H9 (cell line): ENCODE data around the gene WDR77. TPM values are rescaled to one million over a fixed set of nuclear protein-coding genes. Genes with fewer than 3 reads are reported as not detected.

Experiments used
- DNase-seq: peaks from one replicate; pipeline ENCODE4 v3.0.0-alpha.2; 2017
- H2AFZ ChIP-seq: one replicate; pipeline ENCODE4 v1.6.1; 2013; ENCODE audit warnings: mild to moderate bottlenecking, low read length, control low read depth, moderate library complexity
- H2AK5ac ChIP-seq: 2 replicates; pipeline ENCODE4 v1.6.1; 2013; ENCODE audit warnings: low read length, control low read depth, mixed read lengths; ENCODE audit not compliant: insufficient read length
- H2BK120ac ChIP-seq: one replicate; pipeline ENCODE4 v1.6.1; 2013; ENCODE audit warnings: low read depth, mild to moderate bottlenecking, low read length, control low read depth, inconsistent platforms; ENCODE audit not compliant: poor library complexity, severe bottlenecking
- H2BK12ac ChIP-seq: 2 replicates; pipeline ENCODE4 v1.6.1; 2013; ENCODE audit warnings: low read length, control low read depth, mixed read lengths, low read depth; ENCODE audit not compliant: insufficient read length
- H2BK15ac ChIP-seq: 2 replicates; pipeline ENCODE4 v1.6.1; 2013; ENCODE audit warnings: low read depth, low read length, control low read depth
- H2BK20ac ChIP-seq: one replicate; pipeline ENCODE4 v1.6.1; 2013; ENCODE audit warnings: low read depth, mild to moderate bottlenecking, low read length, control low read depth, inconsistent platforms; ENCODE audit not compliant: poor library complexity, severe bottlenecking
- H2BK5ac ChIP-seq: 2 replicates; pipeline ENCODE4 v1.6.1; 2013; ENCODE audit warnings: low read length, control low read depth, mixed read lengths; ENCODE audit not compliant: insufficient read length
- H3K14ac ChIP-seq: 2 replicates; pipeline ENCODE4 v1.6.1; 2013; ENCODE audit warnings: low read length, control low read depth; ENCODE audit not compliant: insufficient read depth
- H3K18ac ChIP-seq: 2 replicates; pipeline ENCODE4 v1.6.1; 2013; ENCODE audit warnings: low read depth, mild to moderate bottlenecking, mixed read lengths, low read length, control low read depth; ENCODE audit not compliant: insufficient read length
- H3K23ac ChIP-seq: 2 replicates; pipeline ENCODE4 v1.6.1; 2013; ENCODE audit warnings: low read length, control low read depth, mixed read lengths, low read depth; ENCODE audit not compliant: insufficient read length
- H3K23me2 ChIP-seq: 2 replicates; pipeline ENCODE4 v1.6.1; 2013; ENCODE audit warnings: low read depth, mild to moderate bottlenecking, mixed read lengths, low read length, control low read depth; ENCODE audit not compliant: insufficient read length, poor library complexity, severe bottlenecking
- H3K27ac ChIP-seq: 2 replicates; pipeline ENCODE4 v1.5.1; 2013; ENCODE audit warnings: low read length, control low read depth, mixed read lengths, low read depth; ENCODE audit not compliant: insufficient read length
- H3K27me3 ChIP-seq: 2 replicates; pipeline ENCODE4 v1.6.1; 2013; ENCODE audit warnings: low read length, control low read depth, inconsistent platforms; ENCODE audit not compliant: insufficient read depth
- H3K4ac ChIP-seq: 2 replicates; pipeline ENCODE4 v1.6.1; 2013; ENCODE audit warnings: low read depth, mild to moderate bottlenecking, control low read depth, inconsistent platforms, low read length, moderate library complexity
- H3K4me1 ChIP-seq: 2 replicates; pipeline ENCODE4 v1.6.1; 2013; ENCODE audit warnings: low read length, control low read depth, inconsistent platforms; ENCODE audit not compliant: insufficient read depth
- H3K4me2 ChIP-seq: 2 replicates; pipeline ENCODE4 v1.6.1; 2013; ENCODE audit warnings: low read length, control low read depth, mixed read lengths; ENCODE audit not compliant: insufficient read length, insufficient read depth
- H3K56ac ChIP-seq: 2 replicates; pipeline ENCODE4 v1.6.1; 2013; ENCODE audit warnings: low read depth, mild to moderate bottlenecking, mixed read lengths, low read length, control low read depth; ENCODE audit not compliant: insufficient read length
- H3K79me1 ChIP-seq: 2 replicates; pipeline ENCODE4 v1.6.1; 2013; ENCODE audit warnings: low read depth, mild to moderate bottlenecking, moderate library complexity, low read length, control low read depth, inconsistent platforms; ENCODE audit not compliant: insufficient read depth, poor library complexity, severe bottlenecking
- H3K79me2 ChIP-seq: 2 replicates; pipeline ENCODE4 v1.6.1; 2013; ENCODE audit warnings: low read length, control low read depth, inconsistent platforms; ENCODE audit not compliant: insufficient read depth
- H3K9ac ChIP-seq: 2 replicates; pipeline ENCODE4 v1.6.1; 2013; ENCODE audit warnings: low read length, control low read depth, mixed read lengths; ENCODE audit not compliant: insufficient read length; ENCODE audit errors: extremely low read depth
- H3K9me3 ChIP-seq: one replicate; pipeline ENCODE4 v1.6.1; 2013; ENCODE audit warnings: low read depth, low read length, inconsistent platforms; ENCODE audit not compliant: control insufficient read depth
- H3T11ph ChIP-seq: one replicate; pipeline ENCODE4 v1.6.1; 2013; ENCODE audit warnings: mild to moderate bottlenecking, low read length, control low read depth, inconsistent platforms
- H4K20me1 ChIP-seq: one replicate; pipeline ENCODE4 v1.6.1; 2013; ENCODE audit not compliant: control insufficient read depth, insufficient read length, insufficient read depth
- H4K5ac ChIP-seq: 2 replicates; pipeline ENCODE4 v1.6.1; 2013; ENCODE audit warnings: low read depth, mild to moderate bottlenecking, mixed read lengths, low read length, control low read depth; ENCODE audit not compliant: insufficient read length
- H4K8ac ChIP-seq: replicated peaks from 2 replicates; pipeline ENCODE4 v1.6.1; 2013; ENCODE audit warnings: low read length, control low read depth, mixed read lengths, low read depth; ENCODE audit not compliant: insufficient read length
- H4K91ac ChIP-seq: 2 replicates; pipeline ENCODE4 v1.6.1; 2013; ENCODE audit warnings: low read depth, mild to moderate bottlenecking, moderate library complexity, mixed read lengths, low read length, control low read depth; ENCODE audit not compliant: insufficient read length
- H3K27ac Mint-ChIP-seq, 3 experiments: 2 replicates in 2 of 3; 3 replicates in 1 of 3; pipeline ENCODE4 v1.8.0; 2020 to 2021; ENCODE audit warnings: mixed read lengths in 3 of 3, mild to moderate bottlenecking in 1 of 3, moderate library complexity in 1 of 3
- H3K27me3 Mint-ChIP-seq: 2 replicates; pipeline ENCODE4 v1.8.0; 2021; ENCODE audit warnings: low read depth, mild to moderate bottlenecking, moderate library complexity, mixed read lengths
- H3K36me3 Mint-ChIP-seq, 3 experiments: 2 replicates in 2 of 3; 3 replicates in 1 of 3; pipeline ENCODE4 v1.8.0; 2020 to 2021; ENCODE audit warnings: low read depth in 3 of 3, mixed read lengths in 3 of 3; ENCODE audit not compliant: insufficient read depth in 1 of 3
- H3K4me1 Mint-ChIP-seq, 2 experiments: 2 replicates each; pipeline ENCODE4 v1.8.0; 2020; ENCODE audit warnings: mixed read lengths in 2 of 2
- H3K4me3 Mint-ChIP-seq, 2 experiments: 2 replicates in 1 of 2; 3 replicates in 1 of 2; pipeline ENCODE4 v1.8.0; 2020 to 2021; ENCODE audit warnings: mild to moderate bottlenecking in 2 of 2, mixed read lengths in 2 of 2, moderate library complexity in 1 of 2
- H3K9me3 Mint-ChIP-seq, 2 experiments: 2 replicates in 1 of 2; 3 replicates in 1 of 2; pipeline ENCODE4 v1.8.0; 2020; ENCODE audit warnings: mild to moderate bottlenecking in 2 of 2, mixed read lengths in 2 of 2, moderate library complexity in 1 of 2
- WGBS: extraction: QIAGEN DNeasy Blood & Tissue Kit; methylation state at CpG from one replicate; pipeline ENCODE4 v1.1.7; 2013; ENCODE audit warnings: missing lambda C conversion rate, low lambda C conversion rate, mixed read lengths; ENCODE audit not compliant: insufficient read length; ENCODE audit errors: extremely low coverage; 5-methylcytosine and 5-hydroxymethylcytosine counted together
- total RNA-seq: library from RNA; stranded (reverse); gene quantifications from 2 replicates; pipeline ENCODE4 v1.2.1, GENCODE V29; 2021
- TF ChIP-seq, protein P1 (sequence below): fragments of 200-600 bp; sonication (generic); conservative IDR thresholded peaks from 3 replicates; pipeline ENCODE4 v1.8.0; 2021; ENCODE audit warnings: antibody characterized with exemption, mild to moderate bottlenecking

WDR77 gene
- total RNA-seq, 1 experiment from 2014 or later = 70.9 TPM

DNA sequence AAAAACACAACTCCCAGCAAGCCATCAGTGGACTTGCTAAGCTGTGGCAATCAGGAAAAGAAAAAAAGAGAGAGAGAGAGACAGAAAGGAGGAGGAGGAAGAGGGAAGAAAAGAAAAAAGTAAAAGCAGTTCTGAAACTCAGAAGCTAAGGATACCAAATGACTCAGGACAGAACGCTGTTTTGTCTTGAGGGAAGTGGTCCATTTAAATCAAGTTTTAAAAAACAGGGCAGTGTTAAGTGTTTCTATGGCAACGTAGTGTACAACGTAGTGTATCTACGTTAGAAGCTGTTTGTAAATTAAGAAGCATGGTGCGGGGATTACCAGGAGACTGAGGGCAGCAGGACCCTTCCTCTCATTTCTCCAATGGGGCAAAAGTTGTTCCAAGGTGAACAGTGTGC lies 48.5 kb upstream of the WDR77 start:
- H3K36me3 Mint-ChIP-seq = 0 out of 7 replicates have a peak, but pooled peaks cover 0 to 4% (median 0%) of the 10 kb centered on the region in 3 experiments
- no peak overlapping the region for H2BK12ac ChIP-seq
- H3K4me2 ChIP-seq = no peak overlapping the region
- H2AK5ac ChIP-seq = no peak overlapping the region
- H3K4ac ChIP-seq = no peak overlapping the region
- no peaks in the 10 kb centered on the region for H3K79me2 ChIP-seq
- H4K91ac ChIP-seq = no peak overlapping the region
- no peak overlapping the region for H3K18ac ChIP-seq
- peaks cover 6% of the 10 kb centered on the region in 2 experiments for H3K4me1 Mint-ChIP-seq
- no peak overlapping the region for H3K4me3 Mint-ChIP-seq
- WGBS = no CpG with 5 or more reads among the region's 5 CpGs
- no peak for DNase-seq
- H3K14ac ChIP-seq = no peak overlapping the region
- no peak overlapping the region for H2BK20ac ChIP-seq
- H3K9ac ChIP-seq = no peak overlapping the region
- no peak overlapping the region for H2BK15ac ChIP-seq
- H3K27me3 Mint-ChIP-seq = no peaks in the 10 kb centered on the region
- peaks cover 2 to 3% of the 10 kb centered on the region in 2 experiments; a peak in 3 of 5 replicates for H3K9me3 Mint-ChIP-seq
- H3K27me3 ChIP-seq = no peaks in the 10 kb centered on the region
- H4K20me1 ChIP-seq = no peaks in the 10 kb centered on the region
- H2BK120ac ChIP-seq = no peak overlapping the region
- no peaks in the 10 kb centered on the region for H3K9me3 ChIP-seq
- TF ChIP-seq, protein P1, sequence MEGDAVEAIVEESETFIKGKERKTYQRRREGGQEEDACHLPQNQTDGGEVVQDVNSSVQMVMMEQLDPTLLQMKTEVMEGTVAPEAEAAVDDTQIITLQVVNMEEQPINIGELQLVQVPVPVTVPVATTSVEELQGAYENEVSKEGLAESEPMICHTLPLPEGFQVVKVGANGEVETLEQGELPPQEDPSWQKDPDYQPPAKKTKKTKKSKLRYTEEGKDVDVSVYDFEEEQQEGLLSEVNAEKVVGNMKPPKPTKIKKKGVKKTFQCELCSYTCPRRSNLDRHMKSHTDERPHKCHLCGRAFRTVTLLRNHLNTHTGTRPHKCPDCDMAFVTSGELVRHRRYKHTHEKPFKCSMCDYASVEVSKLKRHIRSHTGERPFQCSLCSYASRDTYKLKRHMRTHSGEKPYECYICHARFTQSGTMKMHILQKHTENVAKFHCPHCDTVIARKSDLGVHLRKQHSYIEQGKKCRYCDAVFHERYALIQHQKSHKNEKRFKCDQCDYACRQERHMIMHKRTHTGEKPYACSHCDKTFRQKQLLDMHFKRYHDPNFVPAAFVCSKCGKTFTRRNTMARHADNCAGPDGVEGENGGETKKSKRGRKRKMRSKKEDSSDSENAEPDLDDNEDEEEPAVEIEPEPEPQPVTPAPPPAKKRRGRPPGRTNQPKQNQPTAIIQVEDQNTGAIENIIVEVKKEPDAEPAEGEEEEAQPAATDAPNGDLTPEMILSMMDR = no peak
- no peak overlapping the region for H3T11ph ChIP-seq
- H3K27ac ChIP-seq = no peak overlapping the region
- H3K23ac ChIP-seq = no peak overlapping the region
- H4K8ac ChIP-seq = no peak overlapping the region
- no peak overlapping the region for H3K56ac ChIP-seq
- H2AFZ ChIP-seq = no peak overlapping the region
- H2BK5ac ChIP-seq = no peak overlapping the region
- H3K23me2 ChIP-seq = no peaks in the 10 kb centered on the region
- no peaks in the 10 kb centered on the region for H3K79me1 ChIP-seq
- H3K27ac Mint-ChIP-seq = no peak overlapping the region
- no peaks in the 10 kb centered on the region for H3K4me1 ChIP-seq
- H4K5ac ChIP-seq = no peak overlapping the region
